Thyroid gland (tissue), 4 donors: ENCODE data around the gene COL26A1.

ENCODE experiments used
- CTCF ChIP-seq, 6 experiments: fragments of 200-600 bp in 3 of 6; fragments of 450-650 bp in 3 of 6; sonication (generic) in 3 of 6; IDR thresholded peaks; one replicate each; pipeline ENCODE4 v1.5.1; 2016 to 2019; ENCODE audit warnings: antibody characterized with exemption in 6 of 6, mild to moderate bottlenecking in 2 of 6, inconsistent platforms in 1 of 6, moderate library complexity in 1 of 6
- POLR2A ChIP-seq, 2 donors: fragments of 450-650 bp; IDR thresholded peaks; one replicate each; pipeline ENCODE4 v1.6.1; 2017; ENCODE audit warnings: antibody characterized with exemption in 2 of 2, mild to moderate bottlenecking in 2 of 2, moderate library complexity in 1 of 2

- TF ChIP-seq POLR2A (IDR thresholded peaks at IDR 0.05), result no peak
- TF ChIP-seq CTCF (IDR thresholded peaks at IDR 0.05), result no peak
These were observed 173.6 kb downstream of the COL26A1 start for GRCh38 chr7:101536232-101536631.
